Glutamatergic neuron (in vitro differentiated cells): Measurements from ENCODE around the gene PXN. TPM values are rescaled to one million over a fixed set of nuclear protein-coding genes. Genes with fewer than 3 reads are reported as not detected.

Experiments used
- DNase-seq: peaks from one replicate; pipeline ENCODE4 v3.0.0; 2022
- H3K27ac Mint-ChIP-seq: one replicate; pipeline ENCODE4 v1.8.0; 2020; ENCODE audit warnings: mild to moderate bottlenecking, mixed read lengths, inconsistent platforms; ENCODE audit not compliant: unreplicated experiment
- H3K27me3 Mint-ChIP-seq: one replicate; pipeline ENCODE4 v1.8.0; 2020; ENCODE audit warnings: mild to moderate bottlenecking, moderate library complexity, mixed read lengths, inconsistent platforms; ENCODE audit not compliant: unreplicated experiment
- H3K36me3 Mint-ChIP-seq: one replicate; pipeline ENCODE4 v1.8.0; 2020; ENCODE audit warnings: mild to moderate bottlenecking, mixed read lengths, inconsistent platforms; ENCODE audit not compliant: unreplicated experiment
- H3K4me1 Mint-ChIP-seq: one replicate; pipeline ENCODE4 v1.8.0; 2020; ENCODE audit warnings: mild to moderate bottlenecking, low read depth, mixed read lengths, inconsistent platforms; ENCODE audit not compliant: unreplicated experiment
- H3K4me3 Mint-ChIP-seq: one replicate; pipeline ENCODE4 v1.8.0; 2020; ENCODE audit warnings: mild to moderate bottlenecking, mixed read lengths, inconsistent platforms; ENCODE audit not compliant: unreplicated experiment
- H3K9me3 Mint-ChIP-seq: one replicate; pipeline ENCODE4 v1.8.0; 2020; ENCODE audit warnings: mild to moderate bottlenecking, moderate library complexity, mixed read lengths, inconsistent platforms; ENCODE audit not compliant: unreplicated experiment
- total RNA-seq: library from RNA; stranded (reverse); fragmentation: NEBNext Ultra II Directional; extraction: Animal tissue kit (Norgen Biotek cat#: 25700); gene quantifications from one replicate; pipeline ENCODE4 v1.2.1, GENCODE V29; 2021; ENCODE audit not compliant: unreplicated experiment
- TF ChIP-seq, protein P1 (sequence below): fragments of 200-600 bp; sonication (generic); IDR thresholded peaks from one replicate; pipeline ENCODE4 v1.5.0; 2021; ENCODE audit not compliant: partially characterized antibody, unreplicated experiment

Gene PXN
- total RNA-seq, 1 donor from 2014 or later, result 39.5 TPM

DNA sequence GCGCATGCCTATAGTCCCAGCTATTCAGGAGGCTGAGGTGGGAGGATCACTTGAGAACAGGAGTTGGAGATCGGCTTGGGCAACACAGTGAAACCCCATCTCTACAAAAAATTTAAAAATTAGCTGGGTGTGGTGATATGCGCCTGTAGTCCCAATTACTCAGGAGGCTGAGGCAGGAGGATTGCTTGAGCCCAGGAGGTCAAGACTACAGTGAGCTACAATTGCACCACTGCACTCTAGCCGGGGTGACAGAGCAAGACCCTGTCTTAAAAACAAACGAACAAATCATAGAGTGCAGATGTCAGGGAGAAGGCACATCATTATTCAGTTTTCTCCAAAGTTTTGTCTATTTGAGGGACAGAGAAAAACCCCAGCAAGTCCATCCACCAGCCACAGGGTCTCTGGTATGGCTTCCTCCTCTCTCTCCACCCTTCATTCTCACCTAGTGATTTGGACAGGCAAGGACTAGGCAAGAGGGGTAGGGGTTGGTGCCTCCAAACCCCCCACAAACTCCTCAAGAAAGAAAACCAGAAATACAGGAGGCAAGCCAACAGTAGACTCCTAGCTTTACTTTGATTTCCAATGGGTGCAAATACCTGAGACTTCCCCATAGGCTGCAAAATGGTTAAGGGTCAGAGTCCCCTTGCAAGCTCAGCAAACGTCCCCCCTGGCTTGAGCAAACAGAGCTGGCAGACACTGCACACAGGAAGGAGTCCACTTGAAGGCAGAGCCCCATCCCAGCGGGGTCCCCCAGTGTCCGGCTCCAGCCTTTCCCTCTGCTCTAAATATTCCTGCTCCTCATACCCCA, 38.1 kb downstream of the PXN start:
- Mint-ChIP-seq H3K27ac (no peak overlapping the region), H3K4me3 (no peak overlapping the region), H3K36me3 (no peaks in the 10 kb centered on the region), H3K27me3 (peaks cover 10% of the 10 kb centered on the region), H3K9me3 (peaks cover 6% of the 10 kb centered on the region), H3K4me1 (peaks cover 45% of the 10 kb centered on the region)
- no peak for DNase-seq
- TF ChIP-seq, protein P1, sequence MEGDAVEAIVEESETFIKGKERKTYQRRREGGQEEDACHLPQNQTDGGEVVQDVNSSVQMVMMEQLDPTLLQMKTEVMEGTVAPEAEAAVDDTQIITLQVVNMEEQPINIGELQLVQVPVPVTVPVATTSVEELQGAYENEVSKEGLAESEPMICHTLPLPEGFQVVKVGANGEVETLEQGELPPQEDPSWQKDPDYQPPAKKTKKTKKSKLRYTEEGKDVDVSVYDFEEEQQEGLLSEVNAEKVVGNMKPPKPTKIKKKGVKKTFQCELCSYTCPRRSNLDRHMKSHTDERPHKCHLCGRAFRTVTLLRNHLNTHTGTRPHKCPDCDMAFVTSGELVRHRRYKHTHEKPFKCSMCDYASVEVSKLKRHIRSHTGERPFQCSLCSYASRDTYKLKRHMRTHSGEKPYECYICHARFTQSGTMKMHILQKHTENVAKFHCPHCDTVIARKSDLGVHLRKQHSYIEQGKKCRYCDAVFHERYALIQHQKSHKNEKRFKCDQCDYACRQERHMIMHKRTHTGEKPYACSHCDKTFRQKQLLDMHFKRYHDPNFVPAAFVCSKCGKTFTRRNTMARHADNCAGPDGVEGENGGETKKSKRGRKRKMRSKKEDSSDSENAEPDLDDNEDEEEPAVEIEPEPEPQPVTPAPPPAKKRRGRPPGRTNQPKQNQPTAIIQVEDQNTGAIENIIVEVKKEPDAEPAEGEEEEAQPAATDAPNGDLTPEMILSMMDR, result no peak

DNA sequence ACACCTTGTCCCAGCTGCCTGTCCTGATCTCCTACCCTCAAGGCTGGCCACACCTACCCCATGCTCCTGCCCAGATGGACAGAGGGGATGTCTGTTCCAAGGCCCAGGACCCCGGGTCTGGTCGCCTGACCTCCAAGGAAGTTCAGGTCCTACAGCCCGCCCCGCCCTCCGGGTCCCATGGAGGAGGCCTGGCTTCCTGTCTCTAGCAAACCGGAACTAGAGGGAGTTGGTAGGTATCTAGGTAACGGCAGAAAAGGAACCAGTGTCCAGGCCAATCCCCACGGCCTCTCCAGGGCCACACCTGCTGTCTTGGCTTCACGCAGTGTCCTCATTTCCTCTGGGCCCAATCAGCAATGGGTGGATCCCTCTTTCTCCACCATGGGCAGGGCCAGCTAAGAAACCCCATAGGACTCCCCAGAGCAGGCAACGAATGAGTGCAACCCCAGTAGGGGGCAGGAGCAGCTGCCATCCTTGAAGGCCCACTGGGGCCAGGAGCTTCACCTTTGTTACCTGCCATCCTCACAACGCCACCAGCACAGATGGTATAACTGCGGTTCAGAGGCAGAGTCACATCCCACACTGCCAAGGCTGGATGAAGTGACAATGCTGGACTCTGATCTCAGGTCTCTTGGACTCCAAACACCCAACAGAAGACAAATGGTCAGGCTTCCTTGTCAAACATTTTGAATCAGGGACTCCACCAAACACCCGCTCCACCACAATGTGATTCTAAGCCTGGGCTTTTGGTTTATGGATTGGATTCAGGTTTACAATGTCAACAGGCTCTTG, 39.5 kb downstream of the PXN start:
- peaks cover 10% of the 10 kb centered on the region for H3K27me3 Mint-ChIP-seq
- H3K4me1 Mint-ChIP-seq, result peaks cover 32% of the 10 kb centered on the region
- TF ChIP-seq, protein P1, result no peak
- H3K36me3 Mint-ChIP-seq, result no peaks in the 10 kb centered on the region
- H3K27ac Mint-ChIP-seq, result no peak overlapping the region
- H3K9me3 Mint-ChIP-seq, result no peaks in the 10 kb centered on the region
- no peak for DNase-seq
- H3K4me3 Mint-ChIP-seq, result no peak overlapping the region

DNA sequence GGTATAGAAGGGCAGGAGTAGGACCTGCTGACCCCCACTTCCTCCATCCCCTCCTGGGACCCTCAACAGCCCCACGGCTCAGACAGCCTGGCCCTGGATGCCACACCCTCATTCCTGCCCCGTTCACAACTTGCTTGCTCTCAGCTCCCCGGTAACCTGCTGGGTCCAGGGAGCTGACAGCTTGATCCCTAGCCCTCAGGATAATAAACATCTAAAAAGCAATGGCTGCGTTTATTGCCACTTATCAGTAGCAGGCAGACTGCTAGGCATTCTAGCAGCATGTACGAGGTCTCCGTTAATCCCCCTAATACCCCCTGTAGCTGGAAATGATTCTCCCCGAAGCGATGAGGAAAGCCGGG, 40.4 kb downstream of the PXN start:
- TF ChIP-seq, protein P1, result no peak
- no peak overlapping the region for H3K4me3 Mint-ChIP-seq
- DNase-seq, result no peak
- peaks cover 16% of the 10 kb centered on the region for H3K27me3 Mint-ChIP-seq
- no peaks in the 10 kb centered on the region for H3K36me3 Mint-ChIP-seq
- no peak overlapping the region for H3K27ac Mint-ChIP-seq
- H3K9me3 Mint-ChIP-seq, result no peaks in the 10 kb centered on the region
- peaks cover 34% of the 10 kb centered on the region for H3K4me1 Mint-ChIP-seq

DNA sequence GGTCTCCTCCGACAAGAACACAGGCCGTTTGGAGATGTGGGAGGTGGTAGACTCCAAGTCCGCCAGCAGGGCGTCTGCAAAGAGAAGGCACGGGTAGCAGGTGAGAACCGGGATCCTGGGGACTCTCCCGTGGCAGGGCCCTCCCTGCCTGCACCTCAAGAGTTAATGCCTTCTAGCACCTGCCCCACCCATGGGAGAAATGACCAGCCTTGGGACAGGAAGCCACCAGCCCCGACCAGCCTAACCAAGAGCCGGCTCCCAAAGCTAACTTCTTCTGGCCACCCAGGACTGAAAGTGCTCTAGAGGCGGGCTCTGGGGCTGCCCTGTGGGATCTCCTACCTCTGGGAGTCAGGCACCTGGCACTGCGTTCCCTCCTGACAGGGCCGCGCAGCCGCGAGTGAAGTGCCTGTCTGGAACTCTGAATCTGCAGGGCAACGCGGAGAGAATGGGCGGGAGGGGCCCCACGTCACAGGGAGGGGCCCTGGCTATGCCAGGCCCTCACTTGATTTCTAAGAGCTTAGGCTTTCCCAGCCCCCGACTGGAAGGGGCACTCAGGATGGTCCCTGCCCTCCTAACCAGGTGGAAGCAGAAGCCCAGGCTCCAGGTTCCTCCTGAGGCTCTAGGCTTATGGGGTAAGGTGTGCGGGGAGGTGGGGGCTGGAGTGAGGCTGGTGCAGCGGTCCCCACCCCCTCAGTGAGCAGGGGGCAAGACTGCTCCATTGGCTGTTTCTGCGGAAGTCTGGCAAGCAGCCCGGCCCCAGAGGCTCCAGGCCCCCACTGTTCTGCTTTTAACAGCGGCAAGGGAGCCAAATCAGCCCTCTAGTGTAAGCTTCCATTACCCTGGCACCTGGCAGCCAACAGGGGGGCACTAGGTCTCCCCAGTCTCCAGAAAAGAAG, 41.0 kb downstream of the PXN start:
- DNase-seq, result no peak
- H3K27ac Mint-ChIP-seq, result no peak overlapping the region
- peaks cover 16% of the 10 kb centered on the region for H3K27me3 Mint-ChIP-seq
- H3K4me3 Mint-ChIP-seq, result no peak overlapping the region
- peaks cover 29% of the 10 kb centered on the region for H3K4me1 Mint-ChIP-seq
- no peaks in the 10 kb centered on the region for H3K36me3 Mint-ChIP-seq
- peaks cover 3% of the 10 kb centered on the region for H3K9me3 Mint-ChIP-seq
- TF ChIP-seq, protein P1, result no peak
